Gastrocnemius medialis (tissue), 4 donors: ENCODE results near the gene WFS1. TPM values are rescaled to one million over a fixed set of nuclear protein-coding genes. Genes with fewer than 3 reads are reported as not detected.

Source experiments
- ATAC-seq, 2 donors: fragments of 150-250 bp; one replicate each; pipeline ENCODE4 v1.9.1; 2016
- DNase-seq, 2 donors: peaks; one replicate each; pipeline ENCODE4 v3.0.0-alpha.2; 2019
- H3K27ac ChIP-seq, 4 donors: fragments of 200-600 bp; sonication (generic); 1 replicate in 1 of 4; 2 replicates in 3 of 4; pipeline ENCODE4 v1.5.1; 2016 to 2018; ENCODE audit warnings: mild to moderate bottlenecking in 2 of 4, moderate library complexity in 1 of 4
- H3K27me3 ChIP-seq, 3 donors: fragments of 200-600 bp; sonication (generic) in 2 of 3; 1 replicate in 1 of 3; 2 replicates in 2 of 3; pipeline versions ENCODE4 v1.5.1 to v1.6.0; 2016 to 2019; ENCODE audit warnings: mild to moderate bottlenecking in 1 of 3, moderate library complexity in 1 of 3
- H3K36me3 ChIP-seq, 2 donors: fragments of 200-600 bp; sonication (generic) in 1 of 2; one replicate each; pipeline ENCODE4 v1.5.1; 2017 to 2018
- H3K4me1 ChIP-seq, 2 donors: fragments of 200-600 bp; sonication (generic) in 1 of 2; one replicate each; pipeline ENCODE4 v1.5.1; 2016 to 2017; ENCODE audit warnings: mild to moderate bottlenecking in 2 of 2
- H3K4me3 ChIP-seq, 4 donors: fragments of 200-600 bp; sonication (generic) in 3 of 4; 1 replicate in 1 of 4; 2 replicates in 3 of 4; pipeline ENCODE4 v1.5.1; 2016 to 2019; ENCODE audit warnings: mild to moderate bottlenecking in 2 of 4
- H3K9me3 ChIP-seq, 3 donors: fragments of 200-600 bp; sonication (generic) in 2 of 3; 1 replicate in 1 of 3; 2 replicates in 2 of 3; pipeline ENCODE4 v1.5.1; 2016 to 2019
- CTCF ChIP-seq, 5 experiments: fragments of 450-650 bp in 3 of 5; fragments of 200-600 bp in 2 of 5; sonication (generic) in 2 of 5; IDR thresholded peaks in 4 of 5; conservative IDR thresholded peaks in 1 of 5; 1 replicate in 4 of 5; 2 replicates in 1 of 5; pipeline ENCODE4 v1.5.1; 2016 to 2019; ENCODE audit warnings: antibody characterized with exemption in 5 of 5, mild to moderate bottlenecking in 3 of 5, moderate library complexity in 3 of 5
- POLR2A ChIP-seq, 2 donors: fragments of 450-650 bp; IDR thresholded peaks; one replicate each; pipeline ENCODE4 v1.6.1; 2017; ENCODE audit warnings: antibody characterized with exemption in 2 of 2, mild to moderate bottlenecking in 2 of 2, moderate library complexity in 2 of 2
- in situ Hi-C, 4 donors: fragments of 200-750 bp; cut with MboI; loops; one replicate each; pipeline versions ENCODE4 v1.15.0 to v1.8.0; 2017; ENCODE audit warnings: low sequenced_read_pairs in 4 of 4
- intact Hi-C: fragments of 100-400 bp; cut with DNase I; formaldehyde crosslinking; loops from one replicate; pipeline ENCODE4 v1.15.1; 2023; ENCODE audit warnings: low total_unique reads
- total RNA-seq, 4 donors: library from RNA; depleted of rRNA; stranded (reverse); fragments of >200 nt; gene quantifications; one replicate each; pipeline versions ENCODE4 v1.1.0 to v1.2.3, GENCODE V29; 2016

Gene WFS1
- total RNA-seq, 4 donors from 2014 or later = 13.6 to 23.7 (median 15.6) TPM

GRCh38 chr4:6228158-6229067, 41.2 kb upstream of the WFS1 start:
- H3K27me3 ChIP-seq = peaks cover under 1 to 16% (median 10%) of the 10 kb centered on the region in 3 donors
- H3K27ac ChIP-seq = no peak overlapping the region
- no peaks in the 10 kb centered on the region for H3K36me3 ChIP-seq
- intact Hi-C loops = no loop called here
- DNase-seq (no peak), ATAC-seq (no peak)
- H3K9me3 ChIP-seq = no peaks in the 10 kb centered on the region
- no peaks in the 10 kb centered on the region for H3K4me1 ChIP-seq
- no peak overlapping the region for H3K4me3 ChIP-seq
- in situ Hi-C loops = no loop called here
- no peak for TF ChIP-seq CTCF (IDR thresholded peaks at IDR 0.05 in 4 of 5, conservative IDR thresholded peaks at IDR 0.05 in 1 of 5)
- no peak for TF ChIP-seq POLR2A (IDR thresholded peaks at IDR 0.05)

- Histone ChIP-seq H3K36me3 (no peaks in the 10 kb centered on the region), H3K27me3 (peaks cover 0 to 13% (median 10%) of the 10 kb centered on the region in 3 donors), H3K27ac (no peak overlapping the region), H3K4me1 (no peaks in the 10 kb centered on the region), H3K9me3 (no peaks in the 10 kb centered on the region), H3K4me3 (no peak overlapping the region)
- TF ChIP-seq POLR2A (IDR thresholded peaks at IDR 0.05) (no peak), CTCF (IDR thresholded peaks at IDR 0.05 in 4 of 5, conservative IDR thresholded peaks at IDR 0.05 in 1 of 5) (no peak)
- no peak for ATAC-seq
- intact Hi-C loops = no loop called here
- in situ Hi-C loops = no loop called here
- no peak for DNase-seq
Observed at GRCh38 chr4:6229095-6229494, 40.6 kb upstream of the WFS1 start.

GRCh38 chr4:6229671-6230501, 39.8 kb upstream of the WFS1 start:
- intact Hi-C loops (no loop called here), in situ Hi-C loops (no loop called here)
- Histone ChIP-seq H3K4me3 (no peak overlapping the region), H3K9me3 (no peaks in the 10 kb centered on the region), H3K27me3 (peaks cover 0 to 10% (median 8%) of the 10 kb centered on the region in 3 donors), H3K36me3 (no peaks in the 10 kb centered on the region), H3K4me1 (no peaks in the 10 kb centered on the region), H3K27ac (no peak overlapping the region)
- no peak for DNase-seq
- ATAC-seq = no peak
- TF ChIP-seq POLR2A (IDR thresholded peaks at IDR 0.05) (no peak), CTCF (IDR thresholded peaks at IDR 0.05 in 4 of 5, conservative IDR thresholded peaks at IDR 0.05 in 1 of 5) (no peak)

- Histone ChIP-seq H3K9me3 (no peaks in the 10 kb centered on the region), H3K4me1 (no peaks in the 10 kb centered on the region), H3K4me3 (no peak overlapping the region), H3K36me3 (no peaks in the 10 kb centered on the region), H3K27me3 (peaks cover 0 to 8% (median 6%) of the 10 kb centered on the region in 3 donors), H3K27ac (no peak overlapping the region)
- intact Hi-C loops (no loop called here), in situ Hi-C loops (no loop called here)
- no peak for DNase-seq
- ATAC-seq = no peak
- no peak for TF ChIP-seq POLR2A (IDR thresholded peaks at IDR 0.05)
- no peak for TF ChIP-seq CTCF (IDR thresholded peaks at IDR 0.05 in 4 of 5, conservative IDR thresholded peaks at IDR 0.05 in 1 of 5)
Observed at GRCh38 chr4:6230502-6230785, 39.2 kb upstream of the WFS1 start.
